Measurements from ENCODE around the gene ITGB6. TPM values are rescaled to one million over a fixed set of nuclear protein-coding genes. Genes with fewer than 3 reads are reported as not detected.

ITGB6 gene
- total and polyA plus RNA-seq, 7 experiments from 2014 or later: not detected

GRCh38 chr2:160052531-160052930, 147.5 kb downstream of the ITGB6 start:
- no peaks in the 10 kb centered on the region for H3K4me1 ChIP-seq (ENCODE audit: control insufficient read depth in 2 of 2, insufficient read depth in 2 of 2, low read length in 2 of 2)
- H3K36me3 ChIP-seq (ENCODE audit: control insufficient read depth in 2 of 3, insufficient read depth in 3 of 3, low read length in 3 of 3): no peaks in the 10 kb centered on the region
- ChIA-PET POLR2A (no interaction called here), CTCF (no interaction called here)
- no peak overlapping the region for H3K4me3 ChIP-seq (ENCODE audit: low read length)
- H3K4me1 Mint-ChIP-seq: no peaks in the 10 kb centered on the region
- H3K27ac Mint-ChIP-seq: no peak overlapping the region
- H3K4me3 Mint-ChIP-seq: no peak overlapping the region
- no peaks in the 10 kb centered on the region for H3K27me3 ChIP-seq (ENCODE audit: control insufficient read depth in 2 of 2, insufficient read depth in 2 of 2, low read length in 2 of 2)
- ATAC-seq: no peak
- no peaks in the 10 kb centered on the region for H3K9me3 Mint-ChIP-seq
- H3K27ac ChIP-seq (ENCODE audit: low read depth, low read length): no peak overlapping the region
- no peak for DNase-seq
- intact Hi-C loops (cut with micrococcal nuclease): no loop called here
- no peaks in the 10 kb centered on the region for H3K9me3 ChIP-seq (ENCODE audit: control insufficient read depth in 2 of 3, low read length in 3 of 3)
- H3K27me3 Mint-ChIP-seq: peaks cover 21 to 36% (median 26%) of the 10 kb centered on the region in 5 donors
- H3K36me3 Mint-ChIP-seq: no peaks in the 10 kb centered on the region

GRCh38 chr2:160051371-160051800, 148.7 kb downstream of the ITGB6 start:
- ATAC-seq (no peak), DNase-seq (no peak)
- ChIA-PET CTCF (no interaction called here), POLR2A (interaction anchor here (0.6 kb wide), 1 partner anchor 37 kb away, joined by 3 read pairs; no protein-coding TSS in a partner anchor)
- Histone ChIP-seq H3K27ac (ENCODE audit: low read depth, low read length) (no peak overlapping the region), H3K27me3 (ENCODE audit: control insufficient read depth in 2 of 2, insufficient read depth in 2 of 2, low read length in 2 of 2) (no peaks in the 10 kb centered on the region), H3K9me3 (ENCODE audit: control insufficient read depth in 2 of 3, low read length in 3 of 3) (no peaks in the 10 kb centered on the region), H3K4me1 (ENCODE audit: control insufficient read depth in 2 of 2, insufficient read depth in 2 of 2, low read length in 2 of 2) (no peaks in the 10 kb centered on the region), H3K36me3 (ENCODE audit: control insufficient read depth in 2 of 3, insufficient read depth in 3 of 3, low read length in 3 of 3) (no peaks in the 10 kb centered on the region), H3K4me3 (ENCODE audit: low read length) (no peak overlapping the region)
- peaks cover 18 to 25% (median 22%) of the 10 kb centered on the region in 5 donors for H3K27me3 Mint-ChIP-seq
- H3K36me3 Mint-ChIP-seq: no peaks in the 10 kb centered on the region
- no peaks in the 10 kb centered on the region for H3K9me3 Mint-ChIP-seq
- intact Hi-C loops (cut with micrococcal nuclease): no loop called here
- no peak overlapping the region for H3K27ac Mint-ChIP-seq
- H3K4me1 Mint-ChIP-seq: no peaks in the 10 kb centered on the region
- no peak overlapping the region for H3K4me3 Mint-ChIP-seq

GRCh38 chr2:160050147-160050546, 149.9 kb downstream of the ITGB6 start:
- H3K4me1 Mint-ChIP-seq: no peaks in the 10 kb centered on the region
- no peak overlapping the region for H3K4me3 ChIP-seq (ENCODE audit: low read length)
- no peak overlapping the region for H3K27ac ChIP-seq (ENCODE audit: low read depth, low read length)
- H3K4me1 ChIP-seq (ENCODE audit: control insufficient read depth in 2 of 2, insufficient read depth in 2 of 2, low read length in 2 of 2): no peaks in the 10 kb centered on the region
- ATAC-seq (no peak), DNase-seq (no peak)
- no peaks in the 10 kb centered on the region for H3K27me3 ChIP-seq (ENCODE audit: control insufficient read depth in 2 of 2, insufficient read depth in 2 of 2, low read length in 2 of 2)
- POLR2A ChIA-PET: no interaction called here
- peaks cover 14 to 24% (median 21%) of the 10 kb centered on the region in 5 donors for H3K27me3 Mint-ChIP-seq
- no peaks in the 10 kb centered on the region for H3K9me3 ChIP-seq (ENCODE audit: control insufficient read depth in 2 of 3, low read length in 3 of 3)
- CTCF ChIA-PET: no interaction called here
- intact Hi-C loops (cut with micrococcal nuclease): no loop called here
- H3K9me3 Mint-ChIP-seq: no peaks in the 10 kb centered on the region
- no peaks in the 10 kb centered on the region for H3K36me3 ChIP-seq (ENCODE audit: control insufficient read depth in 2 of 3, insufficient read depth in 3 of 3, low read length in 3 of 3)
- H3K4me3 Mint-ChIP-seq: no peak overlapping the region
- no peaks in the 10 kb centered on the region for H3K36me3 Mint-ChIP-seq
- H3K27ac Mint-ChIP-seq: no peak overlapping the region

Other genes with a start within 250 kb of the ITGB6 start
- gene PLA2R1, start 137.7 kb downstream of the ITGB6 start, total RNA-seq: not detected
- gene PLA2R1, start 137.7 kb downstream of the ITGB6 start, polyA plus RNA-seq: not detected